ENCODE data around the gene GSK3A.
"Not testable (repeated sequence)": the region's sequence is repeated elsewhere in the genome, so short reads cannot be mapped to it uniquely, and the experiment has no call there.

The GSK3A gene

DNA sequence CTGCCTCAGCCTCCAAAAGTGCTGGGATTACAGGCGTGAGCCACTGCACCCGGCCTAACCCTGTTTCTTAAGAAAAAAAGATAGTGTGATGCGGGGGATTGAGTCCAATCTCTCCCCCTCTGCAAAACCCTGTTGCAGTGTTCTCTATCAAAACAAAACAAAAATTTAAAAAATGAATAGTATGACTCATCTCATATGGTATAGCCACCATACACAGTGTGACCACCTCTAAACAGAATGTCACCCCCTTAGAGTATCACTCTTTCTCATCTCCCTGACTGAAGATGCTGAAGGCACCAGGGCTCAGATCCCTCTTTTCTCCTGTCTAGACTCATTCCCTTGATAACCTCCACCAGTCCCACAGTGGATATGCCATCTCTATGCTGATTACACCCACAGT lies 19.4 kb upstream of the GSK3A start:
- no peak for DNase-seq (ENCODE audit: low read depth, low spot score)
- Histone ChIP-seq H3K4me3 (ENCODE audit: insufficient read length, low read depth) (no peak overlapping the region), H3K9me3 (ENCODE audit: insufficient read depth, low read length) (no peaks in the 10 kb centered on the region), H3K36me3 (ENCODE audit: insufficient read depth, insufficient read length, low read length) (no peaks in the 10 kb centered on the region), H3K27me3 (ENCODE audit: insufficient read depth, insufficient read length) (peaks cover 5% of the 10 kb centered on the region), H3K4me1 (ENCODE audit: insufficient read depth, insufficient read length) (no peaks in the 10 kb centered on the region), H3K9ac (ENCODE audit: insufficient read length, low read depth) (no peak overlapping the region)
- TF ChIP-seq YY1 (IDR thresholded peaks at IDR 0.05; ENCODE audit: insufficient read depth, insufficient read length) (no peak), SUZ12 (IDR thresholded peaks at IDR 0.05; ENCODE audit: extremely low read depth, insufficient read depth, insufficient read length) (no peak), ZNF274 (IDR thresholded peaks at IDR 0.05; ENCODE audit: low read depth, low read length) (no peak)

DNA sequence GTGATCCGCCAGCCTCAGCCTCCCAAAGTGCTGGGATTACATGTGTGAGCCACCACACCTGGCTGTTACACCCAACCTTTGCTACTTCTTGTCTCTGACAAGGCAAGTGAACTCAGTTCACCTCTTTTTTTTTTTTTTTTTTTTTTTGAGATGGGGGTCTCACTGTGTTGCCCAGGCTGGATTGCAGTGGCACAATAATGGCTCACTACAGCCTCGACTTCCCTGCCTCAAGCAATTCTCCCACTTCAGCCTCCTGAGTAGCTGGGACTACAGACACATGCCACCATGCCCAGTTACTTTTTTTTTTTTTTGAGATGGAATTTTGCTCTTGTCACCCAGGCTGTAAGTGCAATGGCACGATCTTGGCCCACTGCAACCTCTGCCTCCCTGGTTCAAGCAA lies 15.4 kb upstream of the GSK3A start:
- not testable (repeated sequence) for H3K4me1 ChIP-seq (ENCODE audit: insufficient read depth, insufficient read length); H3K36me3 ChIP-seq (ENCODE audit: insufficient read depth, insufficient read length, low read length); H3K4me3 ChIP-seq (ENCODE audit: insufficient read length, low read depth); DNase-seq (ENCODE audit: low read depth, low spot score); H3K9me3 ChIP-seq (ENCODE audit: insufficient read depth, low read length); H3K9ac ChIP-seq (ENCODE audit: insufficient read length, low read depth)
- peaks cover 11% of the 10 kb centered on the region for H3K27me3 ChIP-seq (ENCODE audit: insufficient read depth, insufficient read length)

DNA sequence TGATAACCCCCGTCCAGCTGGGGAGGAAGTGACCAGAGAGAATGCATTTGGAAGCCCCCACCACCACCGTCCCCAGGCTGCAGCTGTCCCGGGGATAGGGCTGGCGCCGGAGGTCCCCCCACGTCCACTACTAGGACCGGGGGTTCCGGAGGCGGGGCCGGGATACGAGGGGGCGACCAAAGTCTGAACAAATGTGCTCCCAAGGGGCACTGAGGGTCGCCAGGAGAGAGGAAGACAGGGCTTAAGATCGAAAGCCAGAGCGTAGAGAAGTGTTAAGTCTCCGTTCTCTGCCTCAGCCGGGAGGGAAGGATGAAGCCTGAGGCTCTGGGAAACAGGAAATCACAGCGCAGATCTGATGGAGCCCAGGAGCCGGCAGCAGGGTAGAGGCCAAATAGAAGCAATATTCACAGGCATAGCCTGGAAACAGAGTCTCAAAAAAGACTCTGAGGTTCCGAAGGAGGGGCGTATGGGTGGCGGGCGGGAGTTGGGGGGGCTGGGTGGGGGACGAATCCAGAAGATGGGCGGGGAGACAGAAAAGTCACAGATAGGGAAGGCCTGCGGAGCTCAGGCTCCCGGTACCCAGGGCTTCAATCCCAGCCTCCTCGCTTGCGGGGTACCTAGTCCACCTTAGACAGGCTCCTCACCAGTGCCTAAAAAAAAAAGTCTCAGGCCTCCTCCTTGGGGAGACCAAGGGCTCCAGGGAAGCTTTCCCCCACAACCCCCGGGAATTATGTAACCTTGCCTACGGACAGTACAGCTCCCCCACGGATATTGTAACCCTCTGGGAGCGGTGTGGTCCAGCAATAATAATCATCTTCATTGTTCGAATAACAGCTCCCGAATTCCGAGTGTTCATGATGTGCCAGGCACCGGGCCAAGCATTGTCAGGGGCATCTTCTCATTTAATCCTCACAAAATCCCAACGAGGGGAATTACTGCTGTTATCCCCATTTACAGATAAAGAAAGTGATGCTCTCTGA lies 13.7 kb upstream of the GSK3A start:
- H3K27me3 ChIP-seq (ENCODE audit: insufficient read depth, insufficient read length), result peaks cover 11% of the 10 kb centered on the region
- peak overlapping the region; percentile 49 for H3K4me3 ChIP-seq (ENCODE audit: insufficient read length, low read depth)
- no peak for TF ChIP-seq YY1 (IDR thresholded peaks at IDR 0.05; ENCODE audit: insufficient read depth, insufficient read length)
- no peak for TF ChIP-seq SUZ12 (IDR thresholded peaks at IDR 0.05; ENCODE audit: extremely low read depth, insufficient read depth, insufficient read length)
- no peak for TF ChIP-seq ZNF274 (IDR thresholded peaks at IDR 0.05; ENCODE audit: low read depth, low read length)
- H3K9ac ChIP-seq (ENCODE audit: insufficient read length, low read depth), result peak overlapping the region; percentile 64
- no peaks in the 10 kb centered on the region for H3K9me3 ChIP-seq (ENCODE audit: insufficient read depth, low read length)
- H3K36me3 ChIP-seq (ENCODE audit: insufficient read depth, insufficient read length, low read length), result peaks cover 6% of the 10 kb centered on the region
- DNase-seq (ENCODE audit: low read depth, low spot score), result no peak
- H3K4me1 ChIP-seq (ENCODE audit: insufficient read depth, insufficient read length), result peaks cover 14% of the 10 kb centered on the region

- H3K9me3 ChIP-seq (ENCODE audit: insufficient read depth, low read length), result no peaks in the 10 kb centered on the region
- TF ChIP-seq SUZ12 (IDR thresholded peaks at IDR 0.05; ENCODE audit: extremely low read depth, insufficient read depth, insufficient read length), result no peak
- no peak for TF ChIP-seq YY1 (IDR thresholded peaks at IDR 0.05; ENCODE audit: insufficient read depth, insufficient read length)
- TF ChIP-seq ZNF274 (IDR thresholded peaks at IDR 0.05; ENCODE audit: low read depth, low read length), result no peak
- peaks cover 19% of the 10 kb centered on the region for H3K4me1 ChIP-seq (ENCODE audit: insufficient read depth, insufficient read length)
- H3K4me3 ChIP-seq (ENCODE audit: insufficient read length, low read depth), result peak within 1 kb of the TSS; percentile 91
- H3K36me3 ChIP-seq (ENCODE audit: insufficient read depth, insufficient read length, low read length), result peaks cover 14% of the 10 kb centered on the region
- DNase-seq (ENCODE audit: low read depth, low spot score), result no peak
- peak within 1 kb of the TSS; percentile 96 for H3K9ac ChIP-seq (ENCODE audit: insufficient read length, low read depth)
- peaks cover 11% of the 10 kb centered on the region for H3K27me3 ChIP-seq (ENCODE audit: insufficient read depth, insufficient read length)
Observed at GRCh38 chr19:42254850-42255765, 12.7 kb upstream of the GSK3A start, which contains the start of gene ERF. TSS of gene ERF (minus strand) at chr19:42255128. CDS start at chr19:42254999, 129 bp downstream.

GRCh38 chr19:42254089-42254849 lies 11.9 kb upstream of the GSK3A start:
- peaks cover 23% of the 10 kb centered on the region for H3K36me3 ChIP-seq (ENCODE audit: insufficient read depth, insufficient read length, low read length)
- no peak for DNase-seq (ENCODE audit: low read depth, low spot score)
- H3K4me3 ChIP-seq (ENCODE audit: insufficient read length, low read depth), result peak overlapping the region; percentile 91
- no peak for TF ChIP-seq YY1 (IDR thresholded peaks at IDR 0.05; ENCODE audit: insufficient read depth, insufficient read length)
- TF ChIP-seq SUZ12 (IDR thresholded peaks at IDR 0.05; ENCODE audit: extremely low read depth, insufficient read depth, insufficient read length), result no peak
- no peak for TF ChIP-seq ZNF274 (IDR thresholded peaks at IDR 0.05; ENCODE audit: low read depth, low read length)
- peak overlapping the region; percentile 96 for H3K9ac ChIP-seq (ENCODE audit: insufficient read length, low read depth)
- no peaks in the 10 kb centered on the region for H3K9me3 ChIP-seq (ENCODE audit: insufficient read depth, low read length)
- peaks cover 11% of the 10 kb centered on the region for H3K27me3 ChIP-seq (ENCODE audit: insufficient read depth, insufficient read length)
- H3K4me1 ChIP-seq (ENCODE audit: insufficient read depth, insufficient read length), result peaks cover 21% of the 10 kb centered on the region

DNA sequence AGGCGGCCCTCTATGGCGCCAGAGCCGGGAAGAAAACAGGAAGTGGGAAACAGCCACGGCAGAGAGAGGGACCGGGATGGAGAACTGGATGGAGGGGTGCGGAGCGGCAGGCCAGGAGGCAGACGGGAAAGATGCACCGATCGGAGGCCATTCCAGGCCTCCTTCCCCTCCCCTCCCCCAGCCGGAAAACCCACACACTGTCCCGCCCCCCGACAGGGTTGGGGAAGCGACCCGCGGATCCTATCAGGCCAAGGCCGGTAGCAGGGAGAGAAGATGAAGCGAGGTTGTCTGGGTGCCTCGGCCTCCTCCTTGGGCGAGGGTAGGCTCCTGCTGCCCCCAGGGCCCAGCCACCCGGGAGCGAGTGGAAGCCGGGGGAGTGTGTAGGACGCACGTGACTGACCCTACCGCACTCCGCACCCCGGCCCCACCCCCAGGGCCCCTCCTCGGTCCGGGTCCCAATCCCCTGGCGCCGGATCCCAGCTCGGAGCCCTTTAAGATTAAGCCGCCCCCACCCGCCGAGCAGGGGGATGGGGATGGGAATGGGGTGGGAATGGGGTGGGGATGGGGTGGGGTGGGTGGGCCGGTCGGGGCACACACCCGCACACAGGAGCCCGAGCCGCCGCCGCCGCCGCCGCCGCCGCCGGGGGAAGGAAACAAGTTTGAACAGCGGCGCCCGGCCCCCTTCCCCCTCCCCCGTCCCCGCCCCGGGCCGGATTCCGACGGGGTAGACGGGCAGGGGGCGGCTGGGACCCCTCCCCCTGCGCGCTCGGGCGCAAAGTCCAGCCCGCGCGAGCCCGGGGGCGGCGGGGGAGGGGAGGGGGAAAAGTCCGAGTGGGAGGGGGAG lies 11.1 kb upstream of the GSK3A start:
- no peaks in the 10 kb centered on the region for H3K9me3 ChIP-seq (ENCODE audit: insufficient read depth, low read length)
- no peak for DNase-seq (ENCODE audit: low read depth, low spot score)
- peaks cover 11% of the 10 kb centered on the region for H3K27me3 ChIP-seq (ENCODE audit: insufficient read depth, insufficient read length)
- H3K4me1 ChIP-seq (ENCODE audit: insufficient read depth, insufficient read length), result peaks cover 27% of the 10 kb centered on the region
- H3K9ac ChIP-seq (ENCODE audit: insufficient read length, low read depth), result peak overlapping the region; percentile 92
- no peak for TF ChIP-seq SUZ12 (IDR thresholded peaks at IDR 0.05; ENCODE audit: extremely low read depth, insufficient read depth, insufficient read length)
- TF ChIP-seq ZNF274 (IDR thresholded peaks at IDR 0.05; ENCODE audit: low read depth, low read length), result no peak
- TF ChIP-seq YY1 (IDR thresholded peaks at IDR 0.05; ENCODE audit: insufficient read depth, insufficient read length), result no peak
- H3K36me3 ChIP-seq (ENCODE audit: insufficient read depth, insufficient read length, low read length), result peaks cover 31% of the 10 kb centered on the region
- peak overlapping the region; percentile 75 for H3K4me3 ChIP-seq (ENCODE audit: insufficient read length, low read depth)
